Kidney glomerular epithelial cell (primary cell): Measurements from ENCODE around the gene CTNNAL1.
"Not testable (repeated sequence)": the region's sequence is repeated elsewhere in the genome, so short reads cannot be mapped to it uniquely, and the experiment has no call there.

Experiments
- DNase-seq: peaks from one replicate; lab custom pipeline; 2025; lab: John Stamatoyannopoulos, UW

The CTNNAL1 gene

GRCh38 chr9:108983885-108984284, 29.4 kb downstream of the CTNNAL1 start:
- no peak for DNase-seq

- DNase-seq, result no peak
These were observed 32.4 kb downstream of the CTNNAL1 start for GRCh38 chr9:108980893-108981292.

GRCh38 chr9:108978205-108978604, 35.1 kb downstream of the CTNNAL1 start:
- no peak for DNase-seq

- no peak for DNase-seq
These were observed 39.4 kb downstream of the CTNNAL1 start for GRCh38 chr9:108973895-108974294.

- DNase-seq, result no peak
These were observed 40.6 kb downstream of the CTNNAL1 start for GRCh38 chr9:108972626-108973209.

GRCh38 chr9:108972186-108972585, 41.1 kb downstream of the CTNNAL1 start:
- no peak for DNase-seq

- not testable (repeated sequence) for DNase-seq
These were observed 41.9 kb downstream of the CTNNAL1 start for GRCh38 chr9:108971392-108971791.

GRCh38 chr9:108967916-108968315, 45.4 kb downstream of the CTNNAL1 start:
- no peak for DNase-seq

GRCh38 chr9:108963459-108964143, 49.7 kb downstream of the CTNNAL1 start:
- no peak for DNase-seq

GRCh38 chr9:108961151-108961550, 52.1 kb downstream of the CTNNAL1 start:
- no peak for DNase-seq

GRCh38 chr9:108960331-108960730, 53.0 kb downstream of the CTNNAL1 start:
- no peak for DNase-seq

- no peak for DNase-seq
These were observed 56.7 kb downstream of the CTNNAL1 start for GRCh38 chr9:108956631-108957026.

- no peak for DNase-seq
These were observed 57.2 kb downstream of the CTNNAL1 start for GRCh38 chr9:108956022-108956630.

GRCh38 chr9:108953983-108954574, 59.2 kb downstream of the CTNNAL1 start:
- peak; percentile 41 for DNase-seq

GRCh38 chr9:108951578-108951977, 61.7 kb downstream of the CTNNAL1 start:
- no peak for DNase-seq

- DNase-seq, result no peak
These were observed 63.1 kb downstream of the CTNNAL1 start for GRCh38 chr9:108950168-108950567.

GRCh38 chr9:108939975-108940374, 73.3 kb downstream of the CTNNAL1 start:
- DNase-seq, result no peak

- no peak for DNase-seq
These were observed 75.6 kb downstream of the CTNNAL1 start for GRCh38 chr9:108937561-108938305.

GRCh38 chr9:108934323-108934893, 78.9 kb downstream of the CTNNAL1 start, which contains the start of gene ABITRAM:
TSS of gene ABITRAM (plus strand) at chr9:108934400. CDS start at chr9:108934487, 87 bp downstream.
- DNase-seq, result peak; percentile 86

- peak; percentile 86 for DNase-seq
These were observed 79.5 kb downstream of the CTNNAL1 start, which contains the start of gene ELP1 for GRCh38 chr9:108933718-108934322. TSS of gene ELP1 (minus strand) at chr9:108934124. CDS start at chr9:108931146, 2,978 bp downstream.

GRCh38 chr9:108933231-108933717, 80.0 kb downstream of the CTNNAL1 start:
- DNase-seq, result peak; percentile 9
